HEK293T (cell line): Measurements from ENCODE around the gene LGR6.

Experiments
- ARNT ChIP-seq: fragments of 450-650 bp; IDR thresholded peaks from 2 replicates; pipeline ENCODE4 v1.6.1; 2017; ENCODE audit warnings: mild to moderate bottlenecking
- BHLHE40 ChIP-seq: fragments of 450-650 bp; IDR thresholded peaks from 2 replicates; pipeline ENCODE4 v1.6.1; 2016; ENCODE audit warnings: mild to moderate bottlenecking, moderate library complexity, borderline replicate concordance
- CTBP1 ChIP-seq: fragments of 450-650 bp; IDR thresholded peaks from 2 replicates; pipeline ENCODE4 v1.6.1; 2016; ENCODE audit warnings: borderline replicate concordance
- ELF4 ChIP-seq: fragments of 450-650 bp; IDR thresholded peaks from 2 replicates; pipeline ENCODE4 v1.6.1; 2017; ENCODE audit warnings: antibody characterized with exemption
- FOXA1 ChIP-seq: fragments of 450-650 bp; IDR thresholded peaks from 2 replicates; pipeline ENCODE4 v1.6.1; 2016; ENCODE audit warnings: mild to moderate bottlenecking
- FOXM1 ChIP-seq: fragments of 450-650 bp; IDR thresholded peaks from 2 replicates; pipeline ENCODE4 v1.6.1; 2017; ENCODE audit warnings: mild to moderate bottlenecking, borderline replicate concordance
- L3MBTL2 ChIP-seq: fragments of 450-650 bp; conservative IDR thresholded peaks from 2 replicates; pipeline ENCODE4 v1.6.1; 2016; ENCODE audit warnings: mild to moderate bottlenecking
- NFRKB ChIP-seq: fragments of 450-650 bp; IDR thresholded peaks from 2 replicates; pipeline ENCODE4 v1.6.1; 2016; ENCODE audit warnings: mild to moderate bottlenecking, moderate library complexity
- SP1 ChIP-seq: fragments of 450-650 bp; IDR thresholded peaks from 2 replicates; pipeline ENCODE4 v1.6.1; 2017
- SUZ12 ChIP-seq: fragments of 450-650 bp; IDR thresholded peaks from 2 replicates; pipeline ENCODE4 v1.6.1; 2016; ENCODE audit warnings: mild to moderate bottlenecking
- TARDBP ChIP-seq: fragments of 450-650 bp; IDR thresholded peaks from 2 replicates; pipeline ENCODE4 v1.6.1; 2016
- ZNF384 ChIP-seq: fragments of 450-650 bp; IDR thresholded peaks from 2 replicates; pipeline ENCODE4 v1.6.1; 2016
- TF ChIP-seq, protein P1 (sequence below): fragments of 450-650 bp; IDR thresholded peaks from 2 replicates; pipeline ENCODE4 v1.6.1; 2016

DNA sequence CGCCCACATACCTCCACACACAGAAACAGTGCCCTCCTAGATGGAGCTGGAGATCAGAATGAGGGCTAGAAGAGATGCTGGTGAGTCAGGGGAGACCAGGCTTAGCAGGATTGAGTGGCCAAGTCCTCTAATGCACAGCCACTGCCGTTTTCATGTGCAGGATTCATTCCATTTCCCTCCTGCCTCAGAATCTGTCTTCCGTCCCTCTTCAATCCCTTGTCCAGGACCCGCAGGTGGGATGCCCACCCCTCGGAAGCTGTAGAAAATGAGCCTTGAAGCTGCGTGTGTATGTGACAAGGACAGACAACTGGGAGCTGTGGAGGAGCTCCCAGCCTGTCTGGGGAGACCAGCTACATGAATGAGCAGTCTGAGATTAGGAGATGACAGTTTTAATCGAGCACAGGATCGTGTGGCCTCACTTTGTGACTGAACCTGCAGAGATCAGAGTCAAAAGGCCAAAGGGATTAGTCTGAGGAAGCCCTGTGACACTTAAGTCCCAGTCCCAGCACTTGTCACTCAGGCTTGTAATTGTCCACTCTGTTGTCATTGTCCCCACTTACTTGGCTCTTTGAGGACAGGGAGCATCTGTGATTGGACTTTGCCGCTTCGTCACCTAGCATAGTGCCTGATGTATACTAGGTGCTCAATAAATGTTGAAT is 22.0 kb downstream of the LGR6 start:
- TF ChIP-seq ZNF384 (no peak), SP1 (no peak), FOXA1 (no peak), ARNT (no peak), ELF4 (no peak), SUZ12 (no peak), NFRKB (no peak), TARDBP (no peak), L3MBTL2 (no peak), BHLHE40 (no peak), CTBP1 (no peak), FOXM1 (no peak)
- TF ChIP-seq, protein P1, sequence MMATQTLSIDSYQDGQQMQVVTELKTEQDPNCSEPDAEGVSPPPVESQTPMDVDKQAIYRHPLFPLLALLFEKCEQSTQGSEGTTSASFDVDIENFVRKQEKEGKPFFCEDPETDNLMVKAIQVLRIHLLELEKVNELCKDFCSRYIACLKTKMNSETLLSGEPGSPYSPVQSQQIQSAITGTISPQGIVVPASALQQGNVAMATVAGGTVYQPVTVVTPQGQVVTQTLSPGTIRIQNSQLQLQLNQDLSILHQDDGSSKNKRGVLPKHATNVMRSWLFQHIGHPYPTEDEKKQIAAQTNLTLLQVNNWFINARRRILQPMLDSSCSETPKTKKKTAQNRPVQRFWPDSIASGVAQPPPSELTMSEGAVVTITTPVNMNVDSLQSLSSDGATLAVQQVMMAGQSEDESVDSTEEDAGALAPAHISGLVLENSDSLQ: no peak
